ENCODE results near the gene FBXO22.
"Not testable (repeated sequence)": the region's sequence is repeated elsewhere in the genome, so short reads cannot be mapped to it uniquely, and the experiment has no call there.

The FBXO22 gene

DNA sequence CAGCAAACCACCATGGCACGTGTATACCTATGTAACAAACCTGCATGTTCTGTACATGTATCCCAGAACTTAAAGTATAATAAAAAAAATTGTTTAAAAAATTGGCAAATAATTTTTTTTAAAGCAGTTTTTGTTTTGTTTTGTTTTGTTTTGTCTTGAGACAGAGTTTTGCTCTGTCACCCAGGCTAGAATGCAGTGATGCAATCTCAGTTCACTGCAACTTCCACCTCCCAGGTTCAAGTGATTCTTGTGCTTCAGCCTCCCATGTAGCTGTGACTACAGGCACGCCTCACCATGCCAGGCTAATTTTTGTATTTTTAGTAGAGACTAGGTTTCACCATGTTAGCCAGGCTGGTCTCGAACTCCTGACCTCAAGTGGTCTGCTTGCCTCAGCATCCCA lies 81.0 kb downstream of the FBXO22 start:
- not testable (repeated sequence) for DNase-seq

DNA sequence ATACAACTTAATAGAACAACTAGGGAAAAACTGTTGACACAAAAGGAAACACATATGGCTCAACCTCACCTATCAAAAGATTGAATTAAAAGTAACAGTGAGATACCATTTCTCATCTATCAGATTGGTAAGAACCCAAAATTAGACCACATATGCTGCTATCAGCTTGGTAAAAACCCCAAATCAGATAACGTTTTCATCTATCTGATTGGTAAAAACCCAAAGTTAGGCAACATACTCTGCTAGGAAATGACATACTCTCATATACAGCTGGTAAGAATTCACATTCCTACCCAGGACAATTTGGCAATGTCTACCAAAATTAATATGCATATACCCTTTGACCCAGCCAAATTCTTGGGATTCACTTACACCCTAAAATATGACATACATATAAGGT lies 82.3 kb downstream of the FBXO22 start:
- no peak for DNase-seq

GRCh38 chr15:75989045-75989444 lies 85.4 kb downstream of the FBXO22 start:
- no peak for DNase-seq

DNA sequence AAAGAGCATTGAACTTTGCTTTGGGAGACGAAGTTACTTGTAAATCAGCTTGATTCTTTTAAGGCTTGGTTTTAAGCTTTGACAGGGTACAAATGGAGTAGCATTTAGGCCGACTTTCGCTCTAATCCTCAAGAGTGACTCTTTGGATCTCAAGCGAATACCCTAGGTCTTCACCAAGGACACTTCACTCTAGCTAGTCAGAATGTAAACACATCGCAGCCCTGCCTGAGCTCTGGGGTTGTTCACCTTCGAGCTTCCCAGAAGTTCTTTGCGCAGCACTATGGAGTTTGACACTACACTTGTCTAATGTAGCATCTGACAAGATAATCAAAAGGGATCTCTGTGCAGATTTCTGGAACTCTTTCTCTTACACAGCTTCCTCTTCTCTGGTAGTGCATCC lies 86.2 kb downstream of the FBXO22 start:
- no peak for DNase-seq
